GM19043 (cell line): ENCODE results near the gene ZNF143.

ENCODE experiments used
- ATAC-seq: cut with Tn5 transposase; IDR thresholded peaks from one replicate; pipeline ENCODE4 v1.9.1; 2021; ENCODE audit warnings: low read depth; ENCODE audit not compliant: unreplicated experiment

The ZNF143 gene

DNA sequence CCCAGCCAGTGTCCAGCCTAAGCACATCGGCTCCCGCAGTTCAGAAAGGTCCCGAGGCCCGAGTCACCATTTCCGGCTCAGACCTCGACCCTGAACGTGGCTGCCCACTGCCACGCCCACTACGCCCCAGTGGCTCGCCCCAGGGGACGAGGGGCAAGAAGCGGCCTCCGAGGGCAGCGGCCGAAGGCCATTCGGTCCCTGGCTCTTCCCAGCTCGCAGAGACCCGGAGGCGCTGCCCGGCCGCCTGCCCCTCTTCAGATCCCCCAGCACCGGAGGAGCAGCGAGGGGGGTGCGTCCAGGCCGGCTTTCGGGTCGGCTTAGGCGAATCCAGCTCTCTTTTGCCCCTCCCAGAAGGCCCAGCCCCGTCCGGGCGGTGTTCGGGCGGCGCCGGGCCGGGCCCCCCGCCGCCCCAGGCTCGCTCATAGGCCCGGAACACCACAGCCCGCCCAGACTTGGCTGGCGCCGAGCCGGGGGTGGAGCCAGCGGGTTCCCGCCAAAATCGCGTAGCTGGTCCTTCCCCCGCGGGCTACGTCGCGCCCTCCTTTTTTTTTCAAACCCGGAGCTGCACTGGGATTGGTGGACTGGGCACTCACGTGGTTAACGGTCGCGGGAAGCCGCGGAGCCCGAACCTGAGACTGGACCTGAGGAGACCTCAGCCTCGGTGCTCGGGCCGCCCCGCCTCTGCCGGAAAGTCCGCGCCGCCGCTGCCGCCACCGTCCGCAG is 112.4 kb downstream of the ZNF143 start, which contains the start of gene WEE1:
Gene WEE1, plus strand, starts transcription at position 619 of the 723 bp plus-strand sequence. CDS start 264 bp downstream, outside the sequence.
- peak; percentile 78 for ATAC-seq

DNA sequence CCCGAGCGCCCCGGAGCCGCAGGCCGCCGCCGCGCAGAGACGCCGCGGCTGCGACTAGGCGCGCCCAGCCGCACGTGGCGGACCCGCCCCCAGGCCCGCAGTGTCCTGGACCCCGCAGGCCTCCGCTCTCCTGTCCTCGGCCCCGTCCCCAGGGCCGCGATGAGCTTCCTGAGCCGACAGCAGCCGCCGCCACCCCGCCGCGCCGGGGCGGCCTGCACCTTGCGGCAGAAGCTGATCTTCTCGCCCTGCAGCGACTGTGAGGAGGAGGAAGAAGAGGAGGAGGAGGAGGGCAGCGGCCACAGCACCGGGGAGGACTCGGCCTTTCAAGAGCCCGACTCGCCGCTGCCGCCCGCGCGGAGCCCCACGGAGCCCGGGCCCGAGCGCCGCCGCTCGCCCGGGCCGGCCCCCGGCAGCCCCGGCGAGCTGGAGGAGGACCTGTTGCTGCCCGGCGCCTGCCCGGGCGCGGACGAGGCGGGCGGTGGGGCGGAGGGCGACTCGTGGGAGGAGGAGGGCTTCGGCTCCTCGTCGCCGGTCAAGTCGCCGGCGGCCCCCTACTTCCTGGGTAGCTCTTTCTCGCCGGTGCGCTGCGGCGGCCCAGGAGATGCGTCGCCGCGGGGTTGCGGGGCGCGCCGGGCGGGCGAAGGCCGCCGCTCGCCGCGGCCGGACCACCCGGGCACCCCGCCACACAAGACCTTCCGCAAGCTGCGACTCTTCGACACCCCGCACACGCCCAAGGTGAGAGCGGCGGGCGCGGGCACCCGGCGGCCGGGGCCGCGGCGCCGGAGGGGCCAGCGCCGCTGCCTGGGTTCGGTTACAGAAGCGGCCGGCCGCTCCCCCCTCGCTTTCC is 113.2 kb downstream of the ZNF143 start:
- no peak for ATAC-seq

DNA sequence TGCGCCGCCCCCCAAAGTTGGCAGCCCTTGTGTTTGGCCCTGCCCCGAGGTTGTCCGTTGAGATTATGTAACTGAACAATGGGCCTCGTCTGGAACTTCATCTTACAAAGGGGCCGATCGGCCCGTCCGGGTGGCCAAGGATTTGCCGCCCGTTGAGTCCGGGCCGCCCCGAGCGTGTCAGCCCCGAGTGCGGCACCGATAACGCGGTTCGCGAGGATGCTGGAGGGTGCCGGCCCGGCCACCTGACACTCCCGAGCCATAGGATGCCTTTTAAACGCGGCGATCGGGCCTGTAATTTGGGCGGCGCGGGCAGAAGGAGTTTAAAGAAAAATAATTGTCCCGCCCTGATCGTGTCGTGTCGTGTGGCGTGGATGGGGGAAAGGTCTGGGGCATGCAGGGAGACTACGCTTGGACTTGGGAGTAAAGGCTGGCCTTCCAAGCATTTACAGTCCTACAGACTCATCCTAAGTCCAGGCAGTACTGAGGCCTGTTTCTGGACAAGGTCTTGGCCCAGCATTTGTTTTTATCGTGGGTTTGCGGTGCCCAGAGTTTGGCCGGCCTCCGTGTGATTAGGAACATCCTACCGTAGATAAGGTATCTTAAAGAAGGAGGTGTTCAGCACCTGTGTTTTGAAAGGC is 113.9 kb downstream of the ZNF143 start:
- no peak for ATAC-seq

GRCh38 chr11:9575260-9576240 is 114.7 kb downstream of the ZNF143 start:
- no peak for ATAC-seq

DNA sequence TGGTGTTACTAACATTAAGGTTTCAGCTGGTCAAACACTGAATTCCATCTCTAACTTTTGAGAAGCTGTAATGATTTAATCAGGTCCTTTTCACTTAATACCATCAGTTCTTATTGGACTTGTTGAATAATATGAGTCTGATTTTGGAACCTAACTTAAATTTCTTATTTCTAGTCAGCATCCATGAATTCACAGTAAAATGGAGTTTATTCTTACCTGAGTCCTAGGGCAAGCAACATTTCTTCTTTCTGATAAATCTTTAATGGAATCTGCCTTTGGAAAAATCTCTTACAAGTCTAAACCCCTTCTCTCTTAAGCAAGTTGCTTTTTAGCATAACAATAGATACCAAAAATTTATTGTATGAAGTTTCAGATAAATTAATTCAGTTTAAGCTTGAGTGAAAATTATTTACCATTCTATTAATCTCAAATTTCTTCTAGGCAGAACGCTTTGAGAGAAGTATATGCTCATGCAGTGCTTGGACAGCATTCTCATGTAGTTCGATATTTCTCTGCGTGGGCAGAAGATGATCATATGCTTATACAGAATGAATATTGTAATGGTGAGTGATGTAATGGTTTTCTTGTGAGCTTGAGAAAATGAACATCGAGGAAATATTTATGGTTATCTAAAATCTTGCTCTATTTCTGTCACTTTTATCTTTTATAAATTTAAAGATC is 116.0 kb downstream of the ZNF143 start:
- no peak for ATAC-seq

GRCh38 chr11:9577556-9577955 is 116.7 kb downstream of the ZNF143 start:
- ATAC-seq, result no peak
